ENCODE measurements around the gene POU5F2.

POU5F2 gene

GRCh38 chr5:93715761-93716160, 25.6 kb downstream of the POU5F2 start:
- no peak for DNase-seq (ENCODE audit: low spot score)

GRCh38 chr5:93715327-93715726, 26.1 kb downstream of the POU5F2 start:
- DNase-seq (ENCODE audit: low spot score) = no peak

GRCh38 chr5:93708442-93708841, 33.0 kb downstream of the POU5F2 start:
- no peak for DNase-seq (ENCODE audit: low spot score)

GRCh38 chr5:93705896-93706295, 35.5 kb downstream of the POU5F2 start:
- no peak for DNase-seq (ENCODE audit: low spot score)

- DNase-seq (ENCODE audit: low spot score) = no peak
Measured at GRCh38 chr5:93704996-93705395, 36.4 kb downstream of the POU5F2 start.

- DNase-seq (ENCODE audit: low spot score) = no peak
Measured at GRCh38 chr5:93691997-93692396, 49.4 kb downstream of the POU5F2 start.

Data from putamen (tissue), 1 donor.